ENCODE measurements around the gene FKBP4.

- TF ChIP-seq CTCF (IDR thresholded peaks at IDR 0.05) = no peak
- no peak for TF ChIP-seq POLR2A (IDR thresholded peaks at IDR 0.05; ENCODE audit: low read depth)
- TF ChIP-seq EP300 (IDR thresholded peaks at IDR 0.05) = no peak
Observed at GRCh38 chr12:2826721-2827515, 32.1 kb downstream of the FKBP4 start.
